Measurements from ENCODE around the gene PLA2G7. TPM values are rescaled to one million over a fixed set of nuclear protein-coding genes. Genes with fewer than 3 reads are reported as not detected.

PLA2G7 gene
- total RNA-seq, 2 experiments from 2014 or later = not detected

GRCh38 chr6:46743425-46744158 is 8.4 kb upstream of the PLA2G7 start:
- POLR2A ChIA-PET = no interaction called here
- Histone ChIP-seq H3K4me2 (ENCODE audit: low read length) (no peak overlapping the region), H4K20me1 (ENCODE audit: insufficient read depth, low read length) (no peaks in the 10 kb centered on the region), H3K9me2 (ENCODE audit: insufficient read depth, low read length) (no peaks in the 10 kb centered on the region), H2AFZ (ENCODE audit: low read length) (no peak overlapping the region), H3K4me3 (ENCODE audit: low read depth, low read length, poor library complexity, severe bottlenecking) (no peak overlapping the region), H3K9me3 (ENCODE audit: low read length) (no peaks in the 10 kb centered on the region), H3K27ac (ENCODE audit: low read depth, low read length, poor library complexity, severe bottlenecking) (no peak overlapping the region), H3K4me1 (ENCODE audit: insufficient read depth, low read length, poor library complexity, severe bottlenecking) (no peaks in the 10 kb centered on the region), H3K36me3 (ENCODE audit: insufficient read depth, low read length) (no peaks in the 10 kb centered on the region), H3K79me2 (ENCODE audit: insufficient read depth, low read depth, low read length) (no peaks in the 10 kb centered on the region)
- intact Hi-C loops (cut with micrococcal nuclease; ENCODE audit: unreplicated experiment) = no loop called here
- no peak for DNase-seq (ENCODE audit: low spot score)
- CTCF ChIA-PET (ENCODE audit: unreplicated experiment) = no interaction called here
- TF ChIP-seq EZH2phosphoT487 (IDR thresholded peaks at IDR 0.05; ENCODE audit: borderline replicate concordance, low read depth, low read length) (no peak), CTCF (conservative IDR thresholded peaks at IDR 0.05; ENCODE audit: low read length) (no peak)
- no TSS peak for BruUV-seq (replicated peaks)

GRCh38 chr6:46741910-46742309 is 6.7 kb upstream of the PLA2G7 start:
- H3K9me2 ChIP-seq (ENCODE audit: insufficient read depth, low read length) = no peaks in the 10 kb centered on the region
- ChIA-PET CTCF (ENCODE audit: unreplicated experiment) (no interaction called here), POLR2A (no interaction called here)
- H4K20me1 ChIP-seq (ENCODE audit: insufficient read depth, low read length) = no peaks in the 10 kb centered on the region
- BruUV-seq (replicated peaks) = no TSS peak
- H3K27ac ChIP-seq (ENCODE audit: low read depth, low read length, poor library complexity, severe bottlenecking) = no peak overlapping the region
- DNase-seq (ENCODE audit: low spot score) = no peak
- H3K4me3 ChIP-seq (ENCODE audit: low read depth, low read length, poor library complexity, severe bottlenecking) = no peak overlapping the region
- intact Hi-C loops (cut with micrococcal nuclease; ENCODE audit: unreplicated experiment) = no loop called here
- H3K79me2 ChIP-seq (ENCODE audit: insufficient read depth, low read depth, low read length) = no peaks in the 10 kb centered on the region
- H3K4me1 ChIP-seq (ENCODE audit: insufficient read depth, low read length, poor library complexity, severe bottlenecking) = no peaks in the 10 kb centered on the region
- no peaks in the 10 kb centered on the region for H3K9me3 ChIP-seq (ENCODE audit: low read length)
- no peak overlapping the region for H2AFZ ChIP-seq (ENCODE audit: low read length)
- no peak for TF ChIP-seq CTCF (conservative IDR thresholded peaks at IDR 0.05; ENCODE audit: low read length)
- TF ChIP-seq EZH2phosphoT487 (IDR thresholded peaks at IDR 0.05; ENCODE audit: borderline replicate concordance, low read depth, low read length) = no peak
- H3K36me3 ChIP-seq (ENCODE audit: insufficient read depth, low read length) = no peaks in the 10 kb centered on the region
- no peak overlapping the region for H3K4me2 ChIP-seq (ENCODE audit: low read length)

GRCh38 chr6:46741482-46741881 is 6.3 kb upstream of the PLA2G7 start:
- Histone ChIP-seq H3K27ac (ENCODE audit: low read depth, low read length, poor library complexity, severe bottlenecking) (no peak overlapping the region), H3K9me2 (ENCODE audit: insufficient read depth, low read length) (no peaks in the 10 kb centered on the region), H4K20me1 (ENCODE audit: insufficient read depth, low read length) (no peaks in the 10 kb centered on the region), H3K9me3 (ENCODE audit: low read length) (no peaks in the 10 kb centered on the region), H2AFZ (ENCODE audit: low read length) (no peak overlapping the region), H3K4me2 (ENCODE audit: low read length) (no peak overlapping the region), H3K4me3 (ENCODE audit: low read depth, low read length, poor library complexity, severe bottlenecking) (no peak overlapping the region), H3K36me3 (ENCODE audit: insufficient read depth, low read length) (no peaks in the 10 kb centered on the region), H3K4me1 (ENCODE audit: insufficient read depth, low read length, poor library complexity, severe bottlenecking) (no peaks in the 10 kb centered on the region), H3K79me2 (ENCODE audit: insufficient read depth, low read depth, low read length) (no peaks in the 10 kb centered on the region)
- POLR2A ChIA-PET = interaction anchor here (0.6 kb wide), 1 partner anchor 107 kb away, joined by 3 read pairs; no protein-coding TSS in a partner anchor
- no TSS peak for BruUV-seq (replicated peaks)
- intact Hi-C loops (cut with micrococcal nuclease; ENCODE audit: unreplicated experiment) = no loop called here
- no peak for TF ChIP-seq CTCF (conservative IDR thresholded peaks at IDR 0.05; ENCODE audit: low read length)
- no peak for TF ChIP-seq EZH2phosphoT487 (IDR thresholded peaks at IDR 0.05; ENCODE audit: borderline replicate concordance, low read depth, low read length)
- CTCF ChIA-PET (ENCODE audit: unreplicated experiment) = no interaction called here
- DNase-seq (ENCODE audit: low spot score) = no peak

Data from OCI-LY7 (cell line).